SU-DHL-6 (cell line): Measurements from ENCODE around the gene KCNC3.

Experiments used
- H2AFZ ChIP-seq: fragments of 200-600 bp; sonication (generic); 2 replicates; pipeline ENCODE4 v1.6.1; 2014; ENCODE audit warnings: low read depth, mild to moderate bottlenecking, moderate library complexity, mixed read lengths, antibody characterized with exemption, low read length; ENCODE audit not compliant: severe bottlenecking
- H3F3A ChIP-seq: fragments of 200-600 bp; shearing (Covaris generic); 2 replicates; pipeline ENCODE4 v1.6.0; 2016; ENCODE audit warnings: antibody characterized with exemption, mild to moderate bottlenecking; ENCODE audit not compliant: insufficient read depth
- H3K27ac ChIP-seq: fragments of 200-600 bp; sonication (generic); 2 replicates; pipeline ENCODE4 v1.5.1; 2016; ENCODE audit warnings: low read depth, mild to moderate bottlenecking, low read length, moderate library complexity, mixed read lengths
- H3K27me3 ChIP-seq: fragments of 200-600 bp; sonication (generic), shearing (Covaris generic); 2 replicates; pipeline ENCODE4 v1.6.0; 2014; ENCODE audit warnings: mild to moderate bottlenecking, low read length
- H3K36me3 ChIP-seq: fragments of 200-600 bp; sonication (generic); 2 replicates; pipeline ENCODE4 v1.6.1; 2014; ENCODE audit warnings: mild to moderate bottlenecking, low read length, mixed read lengths
- H3K4me2 ChIP-seq: fragments of 300-600, 200-600 bp; shearing (Covaris generic), sonication (generic); 2 replicates; pipeline ENCODE4 v1.6.0; 2014; ENCODE audit warnings: low read length, low read depth, mild to moderate bottlenecking; ENCODE audit not compliant: poor library complexity, severe bottlenecking
- H3K4me3 ChIP-seq: fragments of 200-600 bp; sonication (generic); 2 replicates; pipeline ENCODE4 v1.5.1; 2014; ENCODE audit warnings: antibody characterized with exemption, low read length, mild to moderate bottlenecking, mixed read lengths; ENCODE audit not compliant: insufficient read depth, poor library complexity, severe bottlenecking
- H3K79me2 ChIP-seq: fragments of 200-600 bp; sonication (generic); 2 replicates; pipeline ENCODE4 v1.6.1; 2014; ENCODE audit warnings: mild to moderate bottlenecking, low read length, moderate library complexity; ENCODE audit not compliant: insufficient read depth
- H3K9ac ChIP-seq: fragments of 200-600 bp; sonication (generic); 2 replicates; pipeline ENCODE4 v1.7.0; 2014; ENCODE audit warnings: mild to moderate bottlenecking, low read length
- H3K9me2 ChIP-seq: fragments of 200-600 bp; sonication (generic); replicated peaks from 2 replicates; pipeline ENCODE4 v1.6.1; 2014; ENCODE audit warnings: low read length; ENCODE audit not compliant: insufficient read depth
- H3K9me3 ChIP-seq: fragments of 200-600 bp; sonication (generic); 2 replicates; pipeline ENCODE4 v1.6.1; 2014; ENCODE audit warnings: low read length, mixed read lengths; ENCODE audit not compliant: insufficient read depth
- H4K20me1 ChIP-seq: fragments of 200-600 bp; sonication (generic); 2 replicates; pipeline ENCODE4 v1.6.1; 2014; ENCODE audit warnings: low read depth, mild to moderate bottlenecking, antibody characterized with exemption, low read length, moderate library complexity, mixed read lengths
- EZH2phosphoT487 ChIP-seq: fragments of 200-600 bp; sonication (generic), shearing (Covaris generic); conservative IDR thresholded peaks from 2 replicates; pipeline ENCODE4 v1.6.1; 2018; ENCODE audit warnings: mild to moderate bottlenecking, antibody characterized with exemption, low read length, moderate library complexity, mixed read lengths
- TF ChIP-seq, protein P1 (sequence below): fragments of 200-600 bp; sonication (generic); IDR thresholded peaks from one replicate; pipeline ENCODE4 v1.5.1; 2017; ENCODE audit warnings: antibody characterized with exemption, mild to moderate bottlenecking, low read length, moderate library complexity; ENCODE audit not compliant: insufficient read depth, poor library complexity, severe bottlenecking

Gene KCNC3

GRCh38 chr19:50329146-50329925 lies at the start of gene KCNC3:
Gene KCNC3, minus strand, starts transcription at chr19:50329377. Its CDS starts 295 bp downstream, at chr19:50329082.
- Histone ChIP-seq H2AFZ (peak within 1 kb of the TSS; percentile 15), H3K4me2 (peak within 1 kb of the TSS; percentile 68), H3K27me3 (no peaks in the 10 kb centered on the region), H3K9me2 (no peaks in the 10 kb centered on the region), H3K36me3 (0 out of 2 replicates have a peak, but pooled peaks cover 3% of the 10 kb centered on the region), H3K9me3 (no peaks in the 10 kb centered on the region), H3K27ac (peak within 1 kb of the TSS; percentile 90), H3K4me3 (peak within 1 kb of the TSS; percentile 57), H3K9ac (peak within 1 kb of the TSS; percentile 55), H4K20me1 (0 out of 2 replicates have a peak, but pooled peaks cover 9% of the 10 kb centered on the region), H3K79me2 (0 out of 2 replicates have a peak, but pooled peaks cover 3% of the 10 kb centered on the region), H3F3A (peaks cover 36% of the 10 kb centered on the region)
- no peak for TF ChIP-seq EZH2phosphoT487
- TF ChIP-seq, protein P1, sequence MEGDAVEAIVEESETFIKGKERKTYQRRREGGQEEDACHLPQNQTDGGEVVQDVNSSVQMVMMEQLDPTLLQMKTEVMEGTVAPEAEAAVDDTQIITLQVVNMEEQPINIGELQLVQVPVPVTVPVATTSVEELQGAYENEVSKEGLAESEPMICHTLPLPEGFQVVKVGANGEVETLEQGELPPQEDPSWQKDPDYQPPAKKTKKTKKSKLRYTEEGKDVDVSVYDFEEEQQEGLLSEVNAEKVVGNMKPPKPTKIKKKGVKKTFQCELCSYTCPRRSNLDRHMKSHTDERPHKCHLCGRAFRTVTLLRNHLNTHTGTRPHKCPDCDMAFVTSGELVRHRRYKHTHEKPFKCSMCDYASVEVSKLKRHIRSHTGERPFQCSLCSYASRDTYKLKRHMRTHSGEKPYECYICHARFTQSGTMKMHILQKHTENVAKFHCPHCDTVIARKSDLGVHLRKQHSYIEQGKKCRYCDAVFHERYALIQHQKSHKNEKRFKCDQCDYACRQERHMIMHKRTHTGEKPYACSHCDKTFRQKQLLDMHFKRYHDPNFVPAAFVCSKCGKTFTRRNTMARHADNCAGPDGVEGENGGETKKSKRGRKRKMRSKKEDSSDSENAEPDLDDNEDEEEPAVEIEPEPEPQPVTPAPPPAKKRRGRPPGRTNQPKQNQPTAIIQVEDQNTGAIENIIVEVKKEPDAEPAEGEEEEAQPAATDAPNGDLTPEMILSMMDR = no peak

DNA sequence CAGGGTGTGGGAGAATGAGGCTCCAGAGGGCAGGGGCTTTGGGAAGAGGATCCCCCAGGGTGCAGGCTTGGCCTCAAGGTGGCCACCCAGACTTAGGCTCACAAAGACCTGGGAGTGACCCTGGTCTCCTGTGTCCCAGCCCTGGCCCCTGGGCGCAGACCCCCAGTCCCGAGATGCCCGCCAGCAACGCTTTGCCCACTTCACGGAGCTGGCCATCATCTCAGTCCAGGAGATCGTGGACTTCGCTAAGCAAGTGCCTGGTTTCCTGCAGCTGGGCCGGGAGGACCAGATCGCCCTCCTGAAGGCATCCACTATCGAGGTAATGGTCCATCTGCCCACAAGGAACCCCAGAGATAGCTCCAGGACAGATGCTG lies 49.7 kb upstream of the KCNC3 start:
- no peaks in the 10 kb centered on the region for H3K9me3 ChIP-seq
- H3F3A ChIP-seq = peaks cover 22% of the 10 kb centered on the region
- H2AFZ ChIP-seq = no peak overlapping the region
- no peak overlapping the region for H3K27ac ChIP-seq
- no peak overlapping the region for H3K4me2 ChIP-seq
- no peaks in the 10 kb centered on the region for H3K27me3 ChIP-seq
- H3K36me3 ChIP-seq = no peaks in the 10 kb centered on the region
- H4K20me1 ChIP-seq = no peaks in the 10 kb centered on the region
- no peak overlapping the region for H3K9ac ChIP-seq
- no peaks in the 10 kb centered on the region for H3K9me2 ChIP-seq
- no peaks in the 10 kb centered on the region for H3K79me2 ChIP-seq
- no peak for TF ChIP-seq EZH2phosphoT487
- TF ChIP-seq, protein P1 = no peak
- no peak overlapping the region for H3K4me3 ChIP-seq

- H3K79me2 ChIP-seq = no peaks in the 10 kb centered on the region
- H3K27me3 ChIP-seq = no peaks in the 10 kb centered on the region
- no peaks in the 10 kb centered on the region for H3K9me3 ChIP-seq
- H3K36me3 ChIP-seq = no peaks in the 10 kb centered on the region
- no peak overlapping the region for H3K27ac ChIP-seq
- H2AFZ ChIP-seq = no peak overlapping the region
- H3K9ac ChIP-seq = no peak overlapping the region
- no peak for TF ChIP-seq EZH2phosphoT487
- TF ChIP-seq, protein P1 = no peak
- no peaks in the 10 kb centered on the region for H4K20me1 ChIP-seq
- peaks cover 19% of the 10 kb centered on the region for H3F3A ChIP-seq
- no peak overlapping the region for H3K4me2 ChIP-seq
- no peaks in the 10 kb centered on the region for H3K9me2 ChIP-seq
- H3K4me3 ChIP-seq = no peak overlapping the region
These were observed 49.1 kb upstream of the KCNC3 start for GRCh38 chr19:50378169-50378862.
